HepG2 (cell line): ENCODE results near the gene TXNDC11. TPM values are rescaled to one million over a fixed set of nuclear protein-coding genes. Genes with fewer than 3 reads are reported as not detected.
A peak's percentile ranks its signal among the peaks of the same experiment; 100 is the strongest.

Source experiments
- BCLAF1 ChIP-seq: fragments of 450-650 bp; IDR thresholded peaks from 2 replicates; pipeline ENCODE4 v1.6.1; 2017; ENCODE audit warnings: mild to moderate bottlenecking
- CAMTA2 ChIP-seq: sonication (generic); formaldehyde crosslinking; IDR thresholded peaks from 2 replicates; pipeline ENCODE4 v1.4.0; 2020; ENCODE audit warnings: mild to moderate bottlenecking, missing genetic modification reagents, borderline replicate concordance
- ESRRA ChIP-seq: sonication (generic); formaldehyde crosslinking; IDR thresholded peaks from 2 replicates; pipeline ENCODE4 v1.5.1; 2020; ENCODE audit warnings: mild to moderate bottlenecking, low read depth, missing genetic modification reagents
- FOSL1 ChIP-seq: sonication (generic); formaldehyde crosslinking; IDR thresholded peaks from 2 replicates; pipeline ENCODE4 v1.9.0; 2021; ENCODE audit warnings: missing genetic modification reagents, borderline replicate concordance
- FOXP1 ChIP-seq, 2 experiments: fragments of 450-650 bp in 1 of 2; IDR thresholded peaks; 2 replicates each; pipeline ENCODE4 v1.6.1; 2017 to 2018; ENCODE audit warnings: antibody characterized with exemption in 1 of 2
- HDAC6 ChIP-seq: fragments of 200-600 bp; sonication (generic); IDR thresholded peaks from 2 replicates; pipeline ENCODE4 v1.7.0; 2017; ENCODE audit warnings: mild to moderate bottlenecking, antibody characterized with exemption, low read length, low read depth
- HIVEP1 ChIP-seq: sonication (generic); formaldehyde crosslinking; IDR thresholded peaks from 2 replicates; pipeline ENCODE4 v1.4.0; 2020; ENCODE audit warnings: mild to moderate bottlenecking, missing genetic modification reagents
- MED13 ChIP-seq: sonication (generic); formaldehyde crosslinking; IDR thresholded peaks from 2 replicates; pipeline ENCODE4 v1.5.0; 2020; ENCODE audit warnings: missing genetic modification reagents
- NFKB2 ChIP-seq: sonication (generic); formaldehyde crosslinking; IDR thresholded peaks from 2 replicates; pipeline ENCODE4 v1.4.0; 2020; ENCODE audit warnings: missing genetic modification reagents, borderline replicate concordance
- POGZ ChIP-seq: sonication (generic); formaldehyde crosslinking; IDR thresholded peaks from 2 replicates; pipeline ENCODE4 v1.4.0; 2020; ENCODE audit warnings: mild to moderate bottlenecking, missing genetic modification reagents
- PREB ChIP-seq: sonication (generic); formaldehyde crosslinking; IDR thresholded peaks from 2 replicates; pipeline ENCODE4 v1.4.0; 2020; ENCODE audit warnings: missing genetic modification reagents
- RAD51 ChIP-seq: fragments of 450-650 bp; IDR thresholded peaks from 2 replicates; pipeline ENCODE4 v1.6.1; 2016; ENCODE audit warnings: borderline replicate concordance
- ZBTB2 ChIP-seq: sonication (generic); formaldehyde crosslinking; IDR thresholded peaks from 2 replicates; pipeline ENCODE4 v1.8.0; 2022; ENCODE audit warnings: low read depth, missing genetic modification reagents
- ZMYM4 ChIP-seq: sonication (generic); formaldehyde crosslinking; IDR thresholded peaks from 2 replicates; pipeline ENCODE4 v1.8.1; 2023; ENCODE audit warnings: mild to moderate bottlenecking, missing genetic modification reagents
- ZNF160 ChIP-seq: sonication (generic); formaldehyde crosslinking; IDR thresholded peaks from 2 replicates; pipeline ENCODE4 v1.8.0; 2022; ENCODE audit warnings: mild to moderate bottlenecking, inconsistent platforms, missing genetic modification reagents
- ZNF510 ChIP-seq: sonication (generic); formaldehyde crosslinking; IDR thresholded peaks from 2 replicates; pipeline ENCODE4 v1.4.0; 2020; ENCODE audit warnings: low read depth, mild to moderate bottlenecking, missing genetic modification reagents
- ZNF549 ChIP-seq: sonication (generic); formaldehyde crosslinking; IDR thresholded peaks from 2 replicates; pipeline ENCODE4 v1.5.0; 2020; ENCODE audit warnings: missing genetic modification reagents
- ZNF552 ChIP-seq: sonication (generic); formaldehyde crosslinking; IDR thresholded peaks from 2 replicates; pipeline ENCODE4 v1.9.0; 2022; ENCODE audit warnings: missing genetic modification reagents, mild to moderate bottlenecking, borderline replicate concordance
- ZNF710 ChIP-seq: sonication (generic); formaldehyde crosslinking; IDR thresholded peaks from 2 replicates; pipeline ENCODE4 v1.5.0; 2020; ENCODE audit warnings: mild to moderate bottlenecking, missing genetic modification reagents, borderline replicate concordance
- ZNF766 ChIP-seq: sonication (generic); formaldehyde crosslinking; IDR thresholded peaks from 2 replicates; pipeline ENCODE4 v1.5.0; 2020; ENCODE audit warnings: missing genetic modification reagents, borderline replicate concordance
- ZNF816 ChIP-seq: sonication (generic); formaldehyde crosslinking; IDR thresholded peaks from 2 replicates; pipeline ENCODE4 v1.8.0; 2022; ENCODE audit warnings: missing genetic modification reagents, mild to moderate bottlenecking, borderline replicate concordance
- ZSCAN29 ChIP-seq: sonication (generic); formaldehyde crosslinking; conservative IDR thresholded peaks from 2 replicates; pipeline ENCODE4 v1.4.0; 2020; ENCODE audit warnings: mild to moderate bottlenecking, missing genetic modification reagents
- ZSCAN9 ChIP-seq: IDR thresholded peaks from 2 replicates; pipeline ENCODE4 v1.6.1; 2016; ENCODE audit warnings: borderline replicate concordance
- polyA plus RNA-seq, 8 experiments: library from polyadenylated mRNA; depleted of rRNA in 3 of 8; stranded (reverse) in 7 of 8; unstranded in 1 of 8; fragments of >200 nt; fragmentation: Illumina TruSeq in 4 of 8; extraction: Trizol in 4 of 8; gene quantifications; 2 replicates each; pipeline versions ENCODE4 v1.2.1 to v1.2.3, GENCODE V29; 2011 to 2016; ENCODE audit warnings: low read depth in 4 of 8, missing spikeins in 1 of 8, mixed read lengths in 1 of 8; ENCODE audit not compliant: insufficient read depth in 1 of 8
- total RNA-seq, 5 experiments: library from RNA; depleted of rRNA; stranded (reverse); fragments of >200 nt; fragmentation: Illumina TruSeq; extraction: Trizol; gene quantifications; 2 replicates each; pipeline ENCODE4 v1.2.3, GENCODE V29; 2016; ENCODE audit warnings: low read depth in 1 of 5

The TXNDC11 gene
- total and polyA plus RNA-seq, 2 of the 13 experiments (the other 11 are each of a cell fraction or from before 2014, with no cell fraction given): 74.9 to 123 TPM

DNA sequence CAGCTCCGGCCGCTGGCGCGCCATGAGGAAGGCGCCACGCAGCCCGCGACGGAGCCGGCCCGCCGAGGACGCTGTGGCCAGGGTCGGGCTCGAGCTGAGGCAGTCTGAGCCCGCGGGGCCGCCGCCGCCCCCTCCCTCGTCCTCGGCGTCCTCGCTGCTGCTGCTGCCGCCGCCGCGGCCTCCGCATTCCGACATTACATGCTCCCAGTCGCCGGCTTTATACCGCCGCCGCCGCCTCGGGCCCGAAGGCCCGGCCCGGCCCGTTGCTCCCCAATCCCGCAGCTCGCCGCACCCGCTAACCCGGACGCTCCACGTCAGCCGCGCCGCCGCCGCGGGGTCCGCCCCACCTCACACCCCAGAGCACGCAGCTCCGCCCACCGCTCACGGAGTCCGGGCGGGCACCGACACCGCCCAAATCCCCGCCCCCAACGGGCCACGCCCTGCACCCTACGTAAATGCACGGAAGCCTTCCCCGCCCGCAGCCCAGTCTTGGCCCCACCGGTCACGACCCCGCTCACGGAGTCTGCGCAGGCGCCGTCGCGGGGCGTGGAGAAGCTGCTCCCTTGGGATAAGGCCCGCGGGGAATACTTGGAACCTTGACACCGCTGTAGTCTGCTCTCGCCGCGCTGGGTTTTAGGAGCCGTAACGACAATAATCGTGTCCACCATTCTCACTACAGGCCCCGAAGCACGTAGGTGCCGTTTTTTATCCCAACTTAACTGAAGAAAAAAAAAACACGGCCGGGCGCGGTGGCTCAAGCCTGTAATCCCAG is at the start of gene TXNDC11 (continued):
- TF ChIP-seq NFKB2 (CRISPR knock-in tag): peak; percentile 88; the same call in 1 of the 2 replicates
- TF ChIP-seq ZSCAN9 (CRISPR knock-in tag): no peak
- no peak; the same call in none of the 2 replicates for TF ChIP-seq CAMTA2 (CRISPR knock-in tag)
- peak; percentile 69 for TF ChIP-seq ZNF710 (CRISPR knock-in tag)
- peak; percentile 71 for TF ChIP-seq ZNF766 (CRISPR knock-in tag)
- TF ChIP-seq ESRRA (CRISPR knock-in tag): peak; percentile 51
- TF ChIP-seq ZNF510 (CRISPR knock-in tag): peak; percentile 96
- peak; percentile 96 for TF ChIP-seq ZMYM4 (CRISPR knock-in tag)
- TF ChIP-seq FOSL1: no peak
- no peak for TF ChIP-seq FOXP1 (IDR thresholded peaks at IDR 0.05)
- peak; percentile 55 for TF ChIP-seq FOXP1 (CRISPR knock-in tag; IDR thresholded peaks at IDR 0.05)
- TF ChIP-seq RAD51: no peak
- peak; percentile 97 for TF ChIP-seq ZBTB2 (CRISPR knock-in tag)
- peak; percentile 76 for TF ChIP-seq MED13 (CRISPR knock-in tag)
- no peak for TF ChIP-seq ZNF549
- TF ChIP-seq PREB: no peak
- TF ChIP-seq ZNF816: peak; percentile 78
- TF ChIP-seq ZNF160 (CRISPR knock-in tag): peak; percentile 84
- peak; percentile 68 for TF ChIP-seq POGZ
- peak; percentile 78 for TF ChIP-seq HIVEP1
- peak; percentile 76 for TF ChIP-seq ZSCAN29 (CRISPR knock-in tag)
- TF ChIP-seq HDAC6: no peak
- no peak; the same call in 1 of the 2 replicates for TF ChIP-seq ZNF552 (CRISPR knock-in tag)
- TF ChIP-seq BCLAF1: no peak
